ENCODE results near the gene DHRS7B.

GRCh38 chr17:21172846-21173245, 46.1 kb downstream of the DHRS7B start:
- TF ChIP-seq CTCF (IDR thresholded peaks at IDR 0.05) = no peak
- TF ChIP-seq POLR2A (IDR thresholded peaks at IDR 0.05) = no peak
- TF ChIP-seq POLR2AphosphoS5 (IDR thresholded peaks at IDR 0.05) = no peak
